Effector CD8-positive, alpha-beta T cell (primary cell): ENCODE data around the gene MRPS22.
"Not testable (repeated sequence)": the region's sequence is repeated elsewhere in the genome, so short reads cannot be mapped to it uniquely, and the experiment has no call there.

Experiments
- DNase-seq: peaks from one replicate; lab custom pipeline; 2025; lab: John Stamatoyannopoulos, UW

The MRPS22 gene

GRCh38 chr3:139339219-139339906, 4.5 kb upstream of the MRPS22 start:
- no peak for DNase-seq

- no peak for DNase-seq
These were observed 3.0 kb upstream of the MRPS22 start for GRCh38 chr3:139340784-139341183.

- DNase-seq: no peak
These were observed 1.8 kb upstream of the MRPS22 start for GRCh38 chr3:139342054-139342453.

DNA sequence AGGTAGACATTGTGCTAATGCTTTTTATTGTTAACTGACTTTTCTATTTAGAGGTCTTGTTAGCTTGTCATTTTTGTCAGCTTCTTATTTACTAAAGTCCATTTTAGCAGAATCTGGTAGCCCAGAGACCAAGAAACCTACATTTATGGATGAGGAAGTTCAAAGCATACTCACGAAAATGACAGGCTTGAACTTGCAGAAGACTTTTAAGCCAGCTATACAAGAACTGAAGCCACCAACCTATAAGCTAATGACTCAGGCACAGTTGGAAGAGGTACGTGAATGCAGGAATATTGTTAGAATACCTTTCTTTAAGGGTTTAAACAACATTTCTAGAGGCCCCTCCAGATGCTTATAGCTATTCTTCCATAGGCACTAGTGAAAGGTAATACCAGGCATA, 3.0 kb downstream of the MRPS22 start:
- DNase-seq: no peak

GRCh38 chr3:139353920-139354556, 10.2 kb downstream of the MRPS22 start:
- no peak for DNase-seq

DNA sequence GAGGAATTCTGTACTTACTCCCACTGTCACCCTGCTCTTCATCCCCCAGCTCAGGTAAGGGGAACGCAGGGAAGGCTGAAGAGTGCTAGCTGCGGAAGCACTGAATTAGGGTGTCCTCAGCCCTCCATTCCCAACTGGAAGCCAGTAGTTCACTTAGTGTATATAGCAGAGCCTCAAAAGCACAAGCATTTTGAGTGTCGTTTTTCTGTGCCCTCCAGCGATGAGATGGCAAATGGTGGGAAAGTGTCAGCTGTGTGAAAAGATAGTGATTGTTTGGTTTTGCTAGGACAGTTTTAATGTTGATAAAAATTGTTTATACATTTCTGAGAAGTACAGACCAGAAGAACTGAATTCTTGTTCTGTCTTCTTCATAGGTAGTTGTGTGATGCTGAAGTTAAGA, 10.8 kb downstream of the MRPS22 start:
- DNase-seq: no peak

DNA sequence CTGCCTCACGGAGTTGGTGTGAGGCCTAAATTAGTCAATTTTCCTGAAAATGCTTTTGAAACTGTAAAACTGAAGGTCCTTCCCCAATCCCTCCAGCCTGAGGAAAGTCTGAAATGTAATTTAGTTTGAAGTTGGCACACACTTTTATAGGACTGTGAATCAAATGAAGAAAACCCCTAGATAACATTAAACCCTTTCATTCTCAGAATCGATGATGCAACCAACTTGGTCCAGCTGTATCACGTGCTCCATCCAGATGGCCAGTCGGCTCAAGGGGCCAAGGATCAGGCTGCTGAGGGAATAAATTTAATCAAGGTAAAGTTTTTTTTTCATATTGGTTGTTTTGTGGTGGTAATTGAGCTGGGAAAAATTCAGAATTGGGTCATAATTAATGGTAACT, 11.7 kb downstream of the MRPS22 start:
- DNase-seq: no peak

GRCh38 chr3:139355891-139356290, 12.1 kb downstream of the MRPS22 start:
- DNase-seq: no peak

DNA sequence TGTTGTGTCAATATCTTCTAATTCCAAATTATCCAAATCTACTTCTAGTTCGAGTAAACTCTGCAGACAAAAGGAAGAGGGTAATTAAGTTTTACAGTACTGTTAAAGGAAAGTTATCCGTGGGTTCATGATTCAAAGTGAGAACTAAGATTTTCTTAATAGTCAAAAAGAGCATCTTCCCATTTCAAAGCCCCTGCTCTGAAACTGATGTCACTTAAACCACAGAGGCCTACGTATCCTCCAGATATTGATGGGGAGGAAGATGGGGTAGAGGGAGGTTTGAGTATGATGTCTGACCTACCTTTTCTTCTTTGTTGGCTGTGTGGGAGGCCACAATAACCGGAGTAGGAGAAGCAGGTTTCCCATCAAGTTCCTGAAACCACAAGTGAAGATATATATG, 14.1 kb downstream of the MRPS22 start:
- DNase-seq: no peak

- no peak for DNase-seq
These were observed 15.2 kb downstream of the MRPS22 start for GRCh38 chr3:139358841-139359562.

- DNase-seq: no peak
These were observed 17.5 kb downstream of the MRPS22 start for GRCh38 chr3:139361276-139361675.

- DNase-seq: no peak
These were observed 20.7 kb downstream of the MRPS22 start for GRCh38 chr3:139364549-139364948.

- DNase-seq: no peak
These were observed 30.3 kb downstream of the MRPS22 start for GRCh38 chr3:139374099-139374498.

DNA sequence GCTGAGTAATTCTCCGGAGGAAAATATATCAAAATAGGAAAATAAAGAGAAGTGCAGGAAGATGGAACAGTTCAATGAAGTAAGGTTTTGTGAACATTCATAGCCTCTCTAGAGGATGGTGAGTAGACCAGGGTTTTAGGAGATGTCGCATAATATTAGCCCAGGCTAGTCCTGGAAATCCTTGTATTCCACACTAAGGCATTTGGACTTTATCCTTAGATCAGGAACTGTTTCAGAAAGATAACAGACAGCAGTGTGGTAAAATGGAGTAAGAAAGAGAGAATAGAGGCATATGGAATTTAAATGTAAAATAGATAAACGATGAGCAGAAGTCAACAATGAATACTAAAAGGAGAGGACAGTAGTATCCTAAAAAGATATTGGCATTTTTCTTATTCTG, 33.6 kb downstream of the MRPS22 start:
- no peak for DNase-seq

DNA sequence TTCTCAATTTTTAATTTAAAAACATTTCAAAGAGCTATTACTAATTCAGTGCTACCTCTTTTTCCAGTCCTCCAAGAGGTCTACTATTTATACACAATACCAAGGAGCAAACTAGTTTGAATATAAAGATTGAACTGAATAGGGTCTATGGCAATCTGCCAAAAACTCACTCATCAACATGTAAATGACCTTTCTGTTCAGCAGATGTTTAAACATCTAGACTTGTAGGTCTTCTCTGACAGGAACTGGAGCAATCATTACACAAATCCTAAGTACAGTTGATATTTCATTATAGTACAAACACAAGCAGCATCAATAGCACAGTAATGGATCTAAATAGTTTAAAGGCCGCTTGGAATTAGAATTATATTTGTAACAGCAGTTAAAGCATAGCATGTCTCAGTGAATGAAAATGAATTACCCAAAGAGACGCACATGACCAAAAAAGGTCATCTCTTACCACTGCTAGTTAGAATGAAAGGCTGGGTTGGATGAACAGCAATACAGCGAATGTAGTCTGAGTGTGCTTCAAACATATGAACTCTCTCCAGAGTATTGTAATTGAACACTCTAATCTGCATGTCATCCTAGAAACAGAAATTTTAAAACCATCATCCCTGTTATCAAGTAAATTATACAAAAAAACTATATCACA, 34.9 kb downstream of the MRPS22 start:
- no peak for DNase-seq

- no peak for DNase-seq
These were observed 36.8 kb downstream of the MRPS22 start for GRCh38 chr3:139380575-139380974.

DNA sequence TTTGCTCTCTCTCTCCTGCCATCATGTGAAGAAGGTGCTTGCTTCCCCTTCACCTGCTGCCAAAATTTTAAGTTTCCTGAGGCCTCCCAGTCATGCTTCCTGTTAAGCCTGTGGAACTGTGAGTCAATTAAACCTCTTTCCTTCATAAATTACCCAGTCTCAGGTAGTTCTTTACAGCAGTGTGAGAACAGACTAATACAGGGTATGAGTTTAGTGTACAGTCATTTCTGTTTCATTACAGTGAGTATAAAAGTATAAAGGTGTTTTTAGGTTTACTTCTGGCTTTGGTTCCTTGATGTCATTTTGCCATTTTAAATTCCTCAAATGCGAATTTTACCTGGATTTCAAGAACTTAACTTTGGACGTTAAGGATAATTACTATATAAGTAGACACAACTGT, 38.5 kb downstream of the MRPS22 start:
- not testable (repeated sequence) for DNase-seq

DNA sequence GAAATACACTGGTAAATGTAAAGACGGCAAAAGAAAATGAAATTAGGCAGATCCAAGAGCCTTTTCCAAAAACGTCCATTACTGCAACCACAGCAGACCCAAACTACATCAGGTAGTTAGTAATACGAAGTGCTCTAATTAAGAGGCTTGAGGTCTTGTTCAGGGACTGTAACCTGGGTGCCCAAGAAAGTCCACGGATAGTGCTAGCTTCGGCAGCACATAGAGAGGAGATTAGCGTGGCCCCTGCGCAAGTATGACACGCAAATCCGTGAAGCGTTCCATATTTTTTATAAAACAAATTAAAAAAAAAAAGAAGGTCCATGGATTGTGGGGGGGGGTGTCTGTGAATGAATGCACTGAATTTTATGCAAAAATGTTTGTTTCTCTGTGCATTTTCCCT, 44.3 kb downstream of the MRPS22 start:
- no peak for DNase-seq

DNA sequence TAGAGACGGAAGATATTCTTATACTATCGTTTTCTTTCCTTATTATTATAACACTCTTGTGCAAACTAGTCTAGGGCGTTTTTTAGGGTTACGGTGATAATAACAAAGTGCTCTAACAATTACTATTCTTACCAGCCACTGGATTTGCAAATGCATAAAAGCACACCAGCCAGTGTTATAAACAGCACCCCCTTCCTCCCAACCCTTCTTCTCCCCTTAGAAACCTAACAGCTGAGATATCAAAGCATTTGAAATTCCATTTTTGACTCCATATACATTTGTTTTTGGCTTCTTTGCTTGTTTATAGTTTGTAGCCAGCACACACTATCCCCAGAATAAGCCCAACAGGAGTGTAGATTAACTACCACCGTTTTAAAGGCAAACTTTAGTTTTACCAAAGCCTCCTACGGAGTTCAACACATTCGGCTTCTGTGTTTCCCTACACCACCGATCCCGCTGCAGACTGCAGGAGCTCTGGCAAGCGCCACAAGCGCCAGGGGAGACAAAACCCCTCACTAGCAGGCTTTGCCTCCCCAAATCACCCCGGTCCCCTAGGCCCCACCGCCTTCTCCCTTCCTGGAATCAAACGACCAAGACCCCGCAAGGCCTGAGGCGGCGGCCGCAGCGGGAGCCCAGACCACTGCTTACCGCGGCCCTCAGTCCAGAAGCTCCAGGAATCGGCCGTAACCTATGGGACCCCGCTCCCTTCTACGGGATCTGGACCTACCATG, 45.2 kb downstream of the MRPS22 start:
- DNase-seq: peak; percentile 16

GRCh38 chr3:139389552-139390368, 45.9 kb downstream of the MRPS22 start, which contains the start of gene COPB2:
Gene COPB2 (minus strand): TSS chr3:139389647. CDS start chr3:139389550, 97 bp downstream.
- peak; percentile 94 for DNase-seq

GRCh38 chr3:139394116-139394515, 50.3 kb downstream of the MRPS22 start:
- DNase-seq: no peak
